Fibroblast of lung (primary cell): ENCODE measurements around the gene CHEK1. TPM values are rescaled to one million over a fixed set of nuclear protein-coding genes. Genes with fewer than 3 reads are reported as not detected.

Experiments used
- DNase-seq, 2 donors: peaks; one replicate each; pipeline versions ENCODE4 v3.0.0 to v3.0.0-alpha.2; 2010; ENCODE audit warnings: low read depth in 2 of 2
- H2AFZ ChIP-seq: 2 replicates; pipeline ENCODE4 v1.5.1; 2012; ENCODE audit warnings: low read length, control low read depth, inconsistent platforms
- H3K27ac ChIP-seq: 2 replicates; pipeline ENCODE4 v1.5.1; 2011; ENCODE audit warnings: low read length, control low read depth; ENCODE audit not compliant: insufficient read depth
- H3K27me3 ChIP-seq: 2 replicates; pipeline ENCODE4 v1.5.1; 2011; ENCODE audit warnings: mild to moderate bottlenecking, low read length; ENCODE audit not compliant: control insufficient read depth, insufficient read depth
- H3K36me3 ChIP-seq: 2 replicates; pipeline ENCODE4 v1.5.1; 2011; ENCODE audit warnings: low read length; ENCODE audit not compliant: control insufficient read depth, insufficient read depth
- H3K4me1 ChIP-seq: 2 replicates; pipeline ENCODE4 v1.5.1; 2011; ENCODE audit warnings: low read length; ENCODE audit not compliant: control insufficient read depth, insufficient read depth; ENCODE audit errors: extremely low read depth
- H3K4me2 ChIP-seq: 2 replicates; pipeline ENCODE4 v1.5.1; 2011; ENCODE audit warnings: low read length, control low read depth; ENCODE audit not compliant: insufficient read depth; ENCODE audit errors: extremely low read depth
- H3K4me3 ChIP-seq, 4 experiments: fragments of 200-600 bp in 1 of 4; sonication (generic) in 1 of 4; replicated peaks in 1 of 4; 2 replicates each; pipeline ENCODE4 v1.5.1; 2011 to 2016; ENCODE audit warnings: low read length in 4 of 4, low read depth in 3 of 4, mild to moderate bottlenecking in 3 of 4, control low read depth in 2 of 4, inconsistent platforms in 1 of 4, mixed read lengths in 1 of 4; ENCODE audit not compliant: insufficient read depth in 1 of 4; ENCODE audit errors: control extremely low read depth in 1 of 4
- H3K79me2 ChIP-seq: 2 replicates; pipeline ENCODE4 v1.5.1; 2012; ENCODE audit warnings: mild to moderate bottlenecking, low read length, inconsistent platforms; ENCODE audit not compliant: control insufficient read depth, insufficient read depth
- H3K9ac ChIP-seq: 2 replicates; pipeline ENCODE4 v1.5.1; 2011; ENCODE audit warnings: mild to moderate bottlenecking, low read length, control low read depth; ENCODE audit not compliant: insufficient read depth
- H3K9me3 ChIP-seq: 2 replicates; pipeline ENCODE4 v1.5.1; 2012; ENCODE audit warnings: low read depth, low read length; ENCODE audit not compliant: control insufficient read depth, insufficient read depth
- H4K20me1 ChIP-seq: 2 replicates; pipeline ENCODE4 v1.5.1; 2011; ENCODE audit warnings: low read length; ENCODE audit not compliant: control insufficient read depth, insufficient read depth; ENCODE audit errors: extremely low read depth
- CTCF ChIP-seq, 2 donors: IDR thresholded peaks in 1 of 2; conservative IDR thresholded peaks in 1 of 2; 1 replicate in 1 of 2; 2 replicates in 1 of 2; pipeline ENCODE4 v1.5.1; 2011 to 2012; ENCODE audit warnings: low read length in 2 of 2, control low read depth in 1 of 2, inconsistent platforms in 1 of 2, low read depth in 1 of 2, mild to moderate bottlenecking in 1 of 2
- EZH2 ChIP-seq: IDR thresholded peaks from 2 replicates; pipeline ENCODE4 v1.5.1; 2012; ENCODE audit warnings: low read length, control low read depth, mild to moderate bottlenecking; ENCODE audit errors: missing control alignments
- polyA plus RNA-seq, 2 donors: library from polyadenylated mRNA; depleted of rRNA in 1 of 2; stranded (reverse) in 1 of 2; unstranded in 1 of 2; fragments of >200 nt; gene quantifications; 2 replicates each; pipeline ENCODE4 v1.2.1, GENCODE V29; 2011 to 2012; ENCODE audit warnings: missing spikeins in 1 of 2
- total RNA-seq: library from RNA; depleted of rRNA; stranded (reverse); fragments of >200 nt; gene quantifications from 2 replicates; pipeline ENCODE4 v1.2.1, GENCODE V29; 2014

CHEK1 gene
- total and polyA plus RNA-seq, 2 donors (not counting 1 experiment from before 2014, with no cell fraction given), result 28.3 to 39.5 TPM

GRCh38 chr11:125649465-125650166 is 24.7 kb downstream of the CHEK1 start:
- H3K9ac ChIP-seq, result no peak overlapping the region
- H3K36me3 ChIP-seq, result no peaks in the 10 kb centered on the region
- no peak overlapping the region for H3K27ac ChIP-seq
- DNase-seq, result no peak
- no peaks in the 10 kb centered on the region for H3K27me3 ChIP-seq
- no peaks in the 10 kb centered on the region for H4K20me1 ChIP-seq
- TF ChIP-seq CTCF (conservative IDR thresholded peaks at IDR 0.05 in 1 of 2, IDR thresholded peaks at IDR 0.05 in 1 of 2; ENCODE audit: low read depth in 1 of 2, low read length in 2 of 2) (no peak), EZH2 (no peak)
- no peaks in the 10 kb centered on the region for H3K79me2 ChIP-seq
- H3K4me2 ChIP-seq, result no peak overlapping the region
- no peaks in the 10 kb centered on the region for H3K4me1 ChIP-seq
- H3K4me3 ChIP-seq, result no peak overlapping the region
- H3K9me3 ChIP-seq, result no peaks in the 10 kb centered on the region
- no peak overlapping the region for H2AFZ ChIP-seq

- H3K4me3 ChIP-seq, result no peak overlapping the region
- H3K79me2 ChIP-seq, result no peaks in the 10 kb centered on the region
Measured at GRCh38 chr11:125662689-125663088, 37.7 kb downstream of the CHEK1 start.

GRCh38 chr11:125663910-125664309 is 38.9 kb downstream of the CHEK1 start:
- H3K79me2 ChIP-seq, result no peaks in the 10 kb centered on the region
- H3K9me3 ChIP-seq, result no peaks in the 10 kb centered on the region
- H3K27ac ChIP-seq, result no peak overlapping the region
- no peak for TF ChIP-seq CTCF (conservative IDR thresholded peaks at IDR 0.05 in 1 of 2, IDR thresholded peaks at IDR 0.05 in 1 of 2; ENCODE audit: low read depth in 1 of 2, low read length in 2 of 2)
- DNase-seq, result peak in 1 of 2 donors; percentile 13
- no peak overlapping the region for H3K4me2 ChIP-seq
- H3K9ac ChIP-seq, result no peak overlapping the region
- H3K4me1 ChIP-seq, result no peaks in the 10 kb centered on the region
- H4K20me1 ChIP-seq, result no peaks in the 10 kb centered on the region
- no peaks in the 10 kb centered on the region for H3K27me3 ChIP-seq
- no peaks in the 10 kb centered on the region for H3K36me3 ChIP-seq
- H2AFZ ChIP-seq, result no peak overlapping the region
- no peak overlapping the region for H3K4me3 ChIP-seq

More at GRCh38 chr11:125662689-125663088, 37.7 kb downstream of the CHEK1 start:
- no peak for DNase-seq
- H4K20me1 ChIP-seq, result no peaks in the 10 kb centered on the region
- H2AFZ ChIP-seq, result no peak overlapping the region
- no peaks in the 10 kb centered on the region for H3K9me3 ChIP-seq
- no peak overlapping the region for H3K9ac ChIP-seq
- H3K36me3 ChIP-seq, result no peaks in the 10 kb centered on the region
- no peak for TF ChIP-seq EZH2
- no peaks in the 10 kb centered on the region for H3K4me1 ChIP-seq
- no peaks in the 10 kb centered on the region for H3K27me3 ChIP-seq
- H3K4me2 ChIP-seq, result no peak overlapping the region
- no peak overlapping the region for H3K27ac ChIP-seq
